HG03378 (cell line): ENCODE results near the gene RTF2.
"Not testable (repeated sequence)": the region's sequence is repeated elsewhere in the genome, so short reads cannot be mapped to it uniquely, and the experiment has no call there.

ENCODE experiments used
- ATAC-seq: cut with Tn5 transposase; IDR thresholded peaks from one replicate; pipeline ENCODE4 v1.9.1; 2021; ENCODE audit warnings: mild to moderate bottlenecking, moderate library complexity; ENCODE audit not compliant: unreplicated experiment

The RTF2 gene

DNA sequence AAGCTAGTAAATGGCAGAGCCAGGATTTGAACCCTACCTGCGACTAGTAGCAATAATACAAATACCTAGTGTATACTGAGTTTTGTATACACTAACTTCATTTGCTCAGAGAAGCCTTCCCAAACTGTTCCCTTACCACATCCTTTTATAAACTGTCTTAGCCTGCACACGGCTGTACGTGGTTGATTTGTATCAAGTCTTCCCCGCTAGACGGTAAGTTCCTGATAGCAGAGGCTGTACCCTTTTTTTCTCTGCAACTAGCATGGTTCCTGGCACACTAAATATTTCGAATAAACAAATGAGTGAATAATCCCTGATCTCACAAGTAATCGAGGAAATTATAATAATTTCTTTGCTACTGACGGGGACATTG, 636 bp downstream of the RTF2 start:
- ATAC-seq: no peak

DNA sequence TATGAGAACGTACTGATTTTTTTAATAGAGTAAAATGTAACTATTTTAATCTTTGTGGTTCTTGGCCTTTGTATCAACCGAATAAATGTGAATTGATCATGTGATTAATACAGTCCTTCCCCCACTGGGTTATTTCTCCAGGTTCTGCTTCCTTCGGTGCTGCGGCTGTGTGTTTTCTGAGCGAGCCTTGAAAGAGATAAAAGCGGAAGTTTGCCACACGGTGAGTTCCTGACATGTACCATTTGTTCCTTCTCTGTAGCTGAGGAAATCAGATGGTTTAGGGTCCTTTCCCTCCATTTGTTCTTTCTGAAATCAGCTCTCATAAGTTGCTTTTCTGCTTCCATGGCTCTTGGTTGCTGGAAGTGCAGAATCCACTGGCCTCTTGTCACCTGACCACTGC, 15.5 kb downstream of the RTF2 start:
- no peak for ATAC-seq

DNA sequence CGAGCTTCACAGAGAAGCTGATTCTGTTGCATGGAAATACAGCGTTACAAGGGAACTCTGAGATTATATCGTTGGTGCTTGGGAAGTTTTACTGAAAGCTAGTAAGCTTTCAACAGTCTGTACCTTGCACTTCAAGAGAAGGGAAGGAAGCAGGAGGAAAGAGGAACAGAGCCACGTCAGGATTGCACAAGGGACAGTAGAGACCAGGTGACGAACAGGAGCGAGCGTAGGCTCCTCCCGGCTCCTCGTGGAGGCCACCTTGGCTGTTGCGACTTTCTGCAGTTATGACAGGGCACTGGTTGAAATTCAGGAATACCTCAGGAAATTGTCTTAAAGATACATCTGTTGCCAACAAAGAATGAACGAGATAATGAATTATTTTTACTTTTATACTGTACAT, 18.8 kb downstream of the RTF2 start:
- ATAC-seq: no peak

DNA sequence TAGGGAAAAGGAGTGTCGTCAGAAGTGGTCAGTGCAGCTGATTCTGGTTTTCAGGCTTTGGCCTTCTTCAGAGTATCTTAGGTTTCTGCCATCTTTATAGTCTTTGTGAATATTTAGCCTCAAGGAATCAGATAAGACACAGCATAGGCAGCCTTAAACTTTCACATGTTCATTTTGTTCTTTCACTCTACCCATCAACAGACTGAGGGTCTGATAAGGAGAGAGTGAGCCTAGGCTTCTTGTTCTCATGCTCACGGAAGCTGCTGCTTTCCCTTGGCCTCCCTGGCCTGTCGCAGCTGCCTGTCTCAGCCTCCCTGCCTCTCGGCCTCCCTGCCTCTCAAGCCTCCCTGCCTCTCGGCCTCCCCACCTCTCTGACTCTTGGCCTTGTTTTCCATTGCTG, 20.1 kb downstream of the RTF2 start:
- no peak for ATAC-seq

DNA sequence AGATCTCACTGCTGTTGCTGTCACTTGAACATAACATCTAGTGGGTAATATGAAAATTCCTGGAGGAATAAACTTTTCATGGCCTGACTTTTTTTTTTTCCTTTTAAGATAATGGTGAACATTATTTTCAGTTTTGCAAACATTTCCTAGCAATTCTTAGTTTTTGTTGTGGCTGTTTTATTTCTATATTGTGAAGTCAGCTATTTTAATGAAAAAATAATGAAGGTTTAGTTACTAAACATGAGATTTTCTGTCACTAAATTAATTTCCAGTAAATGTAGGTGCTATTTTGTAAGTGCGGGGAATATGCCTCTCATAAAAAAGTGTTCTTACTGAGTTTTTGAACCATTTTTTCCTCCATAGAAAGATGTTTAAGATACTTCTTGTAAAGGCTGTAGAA, 32.7 kb downstream of the RTF2 start:
- no peak for ATAC-seq

DNA sequence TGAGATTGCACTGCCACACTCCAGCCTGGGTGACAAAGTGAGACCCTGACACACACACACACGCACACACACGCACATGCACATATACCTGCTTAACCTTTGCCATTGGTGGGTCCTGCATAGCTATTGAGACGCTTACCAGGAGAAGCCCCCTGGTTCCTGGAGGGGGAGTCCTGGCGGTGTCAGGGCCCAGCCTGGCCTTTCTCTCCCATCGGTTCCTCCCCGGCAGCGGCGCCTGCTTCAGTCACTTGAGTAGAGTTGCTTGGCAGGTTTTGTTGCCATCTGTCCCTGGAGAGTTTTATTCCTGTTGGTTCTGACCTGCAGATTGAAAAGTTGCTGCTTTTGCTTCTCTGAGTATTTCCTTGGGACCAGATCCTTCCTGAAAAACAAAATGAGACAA, 35.5 kb downstream of the RTF2 start:
- no peak for ATAC-seq

DNA sequence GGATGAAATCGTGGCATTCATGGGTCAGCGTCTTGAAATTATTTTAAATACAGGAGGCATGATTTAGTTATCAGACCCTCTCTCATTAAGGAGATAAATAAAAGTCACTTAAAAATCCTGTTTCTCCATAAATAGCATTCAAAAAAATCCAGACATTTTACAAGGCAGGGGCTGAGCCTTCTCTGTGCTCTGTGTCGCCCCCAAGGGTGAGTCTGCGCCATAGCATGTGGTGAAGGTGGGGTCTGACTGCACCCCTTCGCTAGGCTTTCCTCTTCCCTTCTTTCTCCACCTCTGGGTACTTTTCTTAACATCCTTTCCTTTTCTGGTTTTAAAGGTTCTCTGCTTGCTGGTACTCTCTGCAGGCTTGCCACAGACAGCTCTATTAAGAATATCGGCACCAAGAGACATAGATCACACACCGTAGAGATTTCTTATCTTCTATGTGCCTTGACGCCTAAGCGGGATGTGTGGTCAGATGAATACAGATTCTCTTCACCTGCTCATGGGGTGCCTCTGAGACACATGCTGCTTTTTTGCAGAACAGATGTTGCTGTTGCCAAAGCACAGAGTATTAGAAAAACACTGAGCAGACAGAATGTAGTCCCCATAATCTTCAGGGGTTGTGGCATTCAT, 36.1 kb downstream of the RTF2 start:
- ATAC-seq: no peak

DNA sequence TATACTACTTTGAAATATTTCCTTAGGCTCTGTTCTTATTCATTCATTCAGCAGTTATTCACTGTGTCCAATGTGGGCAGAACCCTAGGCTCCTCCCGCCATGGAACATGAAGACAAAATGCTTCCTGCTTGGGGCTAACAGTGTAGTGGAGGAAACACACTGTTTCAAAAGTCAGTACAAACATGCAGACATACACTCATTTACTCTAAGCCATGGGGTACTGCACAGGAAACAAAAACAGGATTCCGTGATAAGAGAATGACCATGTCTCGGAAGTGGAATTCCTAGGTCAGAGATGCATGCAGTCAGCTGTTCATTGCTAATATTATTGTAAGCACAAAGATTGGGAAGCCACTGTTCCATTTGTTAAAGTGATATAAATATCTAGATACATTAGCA, 37.7 kb downstream of the RTF2 start:
- no peak for ATAC-seq

DNA sequence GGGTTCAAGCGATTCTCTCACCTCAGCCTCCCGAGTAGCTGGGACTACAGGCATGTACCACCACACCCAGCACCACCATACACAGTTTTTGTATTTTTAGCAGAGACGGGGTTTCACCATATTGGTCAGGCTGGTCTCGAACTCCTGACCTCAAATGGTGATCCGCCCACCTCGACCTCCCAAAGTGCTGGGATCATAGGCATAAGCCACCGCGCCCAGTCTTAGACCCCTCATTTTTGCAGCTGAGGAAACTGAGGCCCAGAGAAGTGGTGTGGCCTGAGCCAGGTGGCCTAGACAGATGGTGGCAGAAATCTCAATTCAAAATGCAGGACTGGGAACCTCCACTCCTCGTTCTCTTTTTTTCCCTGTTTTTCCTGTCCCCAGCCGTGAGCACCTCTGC, 43.5 kb downstream of the RTF2 start:
- no peak for ATAC-seq

DNA sequence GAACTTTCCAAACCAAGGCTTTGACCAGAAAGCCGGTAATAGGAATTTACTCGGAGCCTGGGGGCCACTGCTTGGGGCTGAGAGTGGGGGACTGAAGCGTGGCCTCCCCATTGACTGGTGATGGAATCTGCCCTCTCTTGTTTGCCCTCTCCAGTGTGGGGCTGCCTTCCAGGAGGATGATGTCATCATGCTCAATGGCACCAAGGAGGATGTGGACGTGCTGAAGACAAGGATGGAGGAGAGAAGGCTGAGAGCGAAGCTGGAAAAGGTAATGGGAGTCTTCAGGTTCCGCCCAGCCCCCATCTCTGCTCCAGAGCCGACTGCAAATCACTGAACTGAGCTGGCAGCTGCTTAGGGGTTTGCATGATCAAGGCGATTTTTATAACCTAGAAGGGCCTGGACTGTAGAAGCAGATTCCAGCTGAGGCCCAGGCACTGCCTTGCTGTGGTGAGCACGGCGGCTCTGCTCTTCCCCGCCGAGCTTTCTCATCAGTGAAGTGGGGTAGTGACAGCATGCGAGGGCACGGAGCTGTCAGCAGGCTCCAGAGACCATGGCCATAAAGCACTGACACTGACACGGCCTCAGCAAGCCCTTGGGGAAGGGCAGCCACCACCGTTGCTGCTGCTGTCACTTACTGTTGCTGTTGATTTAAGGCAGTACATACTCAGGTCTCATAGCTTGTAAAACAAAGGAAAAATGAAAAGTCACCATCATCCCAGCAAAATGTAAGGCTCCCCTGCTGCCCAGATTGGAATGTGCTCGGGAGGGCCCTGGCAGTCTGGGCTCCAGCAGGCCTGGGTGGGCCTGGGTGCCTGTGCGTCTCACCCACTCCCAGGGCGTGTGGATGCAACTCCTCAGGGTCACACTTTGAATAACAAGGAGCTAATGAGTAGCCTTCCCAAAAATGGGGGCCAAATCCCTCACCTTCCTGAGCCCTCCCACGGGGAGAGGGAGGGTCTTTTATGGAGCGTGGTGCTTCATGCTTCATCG, 45.0 kb downstream of the RTF2 start:
- ATAC-seq: no peak

DNA sequence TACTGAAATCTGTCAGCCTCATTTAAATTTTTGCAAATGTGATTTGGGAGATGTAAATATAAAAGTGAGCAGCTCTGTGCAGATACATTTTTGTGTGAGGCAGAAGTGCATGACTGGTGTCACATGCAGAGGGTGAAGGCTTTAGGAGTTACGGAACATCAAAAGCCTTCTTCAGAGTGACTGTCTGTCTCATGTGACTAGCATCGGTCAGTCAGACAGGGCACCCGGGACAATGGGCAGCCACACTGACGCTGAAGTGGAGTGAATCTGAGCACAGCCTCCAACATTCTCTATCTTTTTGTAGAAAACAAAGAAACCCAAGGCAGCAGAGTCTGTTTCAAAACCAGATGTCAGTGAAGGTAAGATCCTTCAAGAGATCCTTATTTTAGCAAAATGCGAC, 48.2 kb downstream of the RTF2 start:
- ATAC-seq: no peak

DNA sequence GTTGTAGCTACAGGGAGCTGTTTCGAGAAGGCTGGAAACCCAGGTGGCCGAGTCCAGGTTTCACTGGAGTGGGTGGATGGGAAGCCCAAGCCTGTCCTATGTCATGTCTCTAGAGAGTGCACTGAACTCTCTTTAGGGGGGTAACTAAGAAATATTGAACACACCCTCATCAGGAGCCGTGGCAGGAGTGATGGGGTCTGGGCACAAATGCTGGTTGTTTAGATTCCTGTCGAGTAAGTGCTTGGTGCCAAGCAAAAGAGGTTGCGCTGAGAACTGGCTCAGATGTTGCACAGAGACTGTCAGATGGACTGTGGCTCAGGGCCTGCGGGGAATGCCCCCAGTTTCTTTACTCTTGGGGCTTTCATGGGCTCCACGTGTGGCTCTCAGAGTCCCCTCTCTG, 48.8 kb downstream of the RTF2 start:
- no peak for ATAC-seq

DNA sequence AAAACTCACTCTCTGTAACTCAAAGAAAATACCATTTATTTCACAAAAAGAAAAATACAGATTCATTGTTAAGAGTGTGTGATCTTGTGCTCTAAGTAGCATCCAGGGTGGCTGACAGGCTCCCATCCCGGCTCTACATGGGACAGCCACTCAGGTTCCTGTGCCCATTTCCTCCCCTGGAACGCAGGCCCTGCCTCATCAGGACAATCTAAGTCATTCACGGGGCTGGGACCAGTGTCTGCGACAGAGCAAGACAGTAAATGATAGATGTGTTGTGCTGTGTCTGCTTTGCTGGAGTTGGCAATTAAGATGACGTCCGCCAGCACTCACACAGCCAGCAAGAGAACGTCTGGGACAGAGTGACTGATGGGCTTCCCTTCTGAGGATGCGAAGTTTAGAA, 49.2 kb downstream of the RTF2 start:
- no peak for ATAC-seq

DNA sequence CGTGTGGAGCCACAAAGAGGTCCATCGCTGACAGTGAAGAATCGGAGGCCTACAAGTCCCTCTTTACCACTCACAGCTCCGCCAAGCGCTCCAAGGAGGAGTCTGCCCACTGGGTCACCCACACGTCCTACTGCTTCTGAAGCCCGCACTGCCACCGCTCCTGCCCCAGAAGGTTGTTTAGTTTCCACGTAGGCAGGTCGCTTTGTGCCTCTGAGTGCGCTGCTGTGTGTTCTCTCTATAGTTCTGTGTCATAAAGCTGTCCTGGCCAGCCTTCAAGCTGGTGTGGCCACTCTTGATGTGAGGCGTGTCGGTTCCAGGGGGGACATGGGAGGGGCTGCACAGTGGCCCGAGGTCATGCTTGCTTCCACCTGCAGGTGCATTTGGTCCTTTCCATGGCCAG, 49.7 kb downstream of the RTF2 start:
- ATAC-seq: no peak

DNA sequence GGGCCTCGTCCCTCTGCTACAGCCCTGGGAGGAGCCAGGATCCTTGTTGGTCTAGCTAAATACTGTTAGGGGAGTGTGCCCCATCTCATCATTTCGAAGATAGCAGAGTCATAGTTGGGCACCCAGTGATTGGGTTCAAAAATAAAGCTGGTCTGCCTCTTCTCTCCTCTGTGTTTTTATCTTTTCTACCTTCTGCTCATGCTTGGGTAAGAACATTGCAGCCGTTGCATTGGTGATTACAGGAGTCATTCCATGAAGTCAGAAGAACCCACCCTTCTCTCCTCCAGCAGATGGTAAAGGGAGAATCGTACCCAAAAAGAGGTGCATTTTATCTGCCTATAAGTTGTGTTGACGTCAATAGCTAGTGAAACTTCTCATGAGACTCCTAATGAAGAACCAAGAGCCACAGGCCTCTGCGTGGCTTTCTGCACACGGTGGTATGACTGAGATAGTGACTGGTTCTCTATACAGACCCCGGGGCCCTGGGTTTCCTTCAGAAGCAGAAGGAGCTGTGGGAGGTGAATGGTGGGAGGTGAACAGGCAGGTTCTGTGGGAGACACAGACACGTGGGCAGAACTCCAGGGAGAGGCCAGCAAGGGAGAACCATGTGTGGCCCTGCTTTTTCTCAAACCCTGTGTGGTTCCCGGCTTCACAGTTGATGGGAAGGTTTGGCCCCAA, 50.4 kb downstream of the RTF2 start:
- no peak for ATAC-seq

DNA sequence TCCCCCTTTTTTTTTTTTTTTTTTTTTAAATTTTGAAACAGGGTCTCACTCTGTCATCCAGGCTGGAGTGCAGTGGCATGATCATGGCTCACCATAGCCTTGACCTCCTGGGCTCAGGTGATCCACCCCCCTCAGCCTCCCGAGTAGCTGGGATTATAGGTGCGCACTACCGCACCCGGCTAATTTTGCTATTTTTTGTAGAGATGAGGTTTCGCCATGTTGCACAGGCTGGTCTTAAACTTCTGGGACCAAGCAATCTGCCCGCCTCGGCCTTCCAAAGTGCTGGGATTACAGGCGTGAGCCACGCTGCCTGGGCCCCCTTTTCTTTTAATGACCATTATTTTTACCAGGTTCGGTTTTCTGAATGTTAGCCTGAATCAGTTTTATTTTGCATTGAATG, 51.1 kb downstream of the RTF2 start:
- no peak for ATAC-seq

DNA sequence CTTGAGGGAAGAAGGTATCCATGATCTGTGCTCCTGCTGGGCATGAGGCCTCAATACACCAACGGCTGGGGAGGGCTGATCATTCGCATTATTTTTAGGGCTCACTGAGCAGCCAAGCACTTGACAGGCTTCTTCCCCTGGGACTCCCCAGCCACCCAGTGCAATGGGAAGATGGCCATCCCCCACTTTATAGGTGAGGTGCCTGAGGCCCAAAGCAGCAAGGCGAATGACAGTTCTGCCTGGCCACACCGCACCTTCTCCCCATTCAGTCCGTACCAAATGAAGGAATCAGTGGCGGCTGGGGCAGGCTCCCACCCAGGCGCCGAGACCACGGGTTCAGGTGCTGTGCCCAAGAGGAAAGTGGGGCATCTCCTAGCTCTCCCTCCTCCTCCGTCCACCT, 51.8 kb downstream of the RTF2 start:
- no peak for ATAC-seq

DNA sequence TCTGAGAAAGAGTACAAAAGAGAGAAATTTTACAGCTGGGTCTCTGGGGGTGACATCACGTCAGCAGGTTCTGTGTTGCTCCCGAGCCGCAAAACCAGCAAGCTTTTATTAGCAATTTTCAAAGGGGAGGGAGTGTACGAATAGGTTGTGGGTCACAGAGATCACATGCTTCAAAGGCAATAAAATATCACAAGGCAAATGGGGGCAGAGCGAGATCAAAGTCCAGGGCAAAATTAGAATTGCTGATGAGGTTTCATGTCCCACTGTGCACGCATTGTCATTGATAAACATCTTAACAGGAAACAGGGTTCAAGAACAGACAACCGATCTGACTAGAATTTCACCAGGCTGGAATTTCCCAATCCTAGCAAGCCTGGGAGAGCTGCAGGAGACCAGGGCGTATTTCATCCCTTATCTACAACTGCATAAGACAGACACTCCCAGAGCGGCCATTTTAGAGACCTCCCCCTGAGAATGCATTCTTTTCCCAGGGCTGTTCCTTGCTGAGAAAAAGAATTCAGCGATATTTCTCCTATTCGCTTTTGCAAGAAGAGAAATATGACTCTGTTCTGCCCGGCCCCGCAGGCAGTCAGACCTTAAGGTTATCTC, 52.4 kb downstream of the RTF2 start:
- not testable (repeated sequence) for ATAC-seq

DNA sequence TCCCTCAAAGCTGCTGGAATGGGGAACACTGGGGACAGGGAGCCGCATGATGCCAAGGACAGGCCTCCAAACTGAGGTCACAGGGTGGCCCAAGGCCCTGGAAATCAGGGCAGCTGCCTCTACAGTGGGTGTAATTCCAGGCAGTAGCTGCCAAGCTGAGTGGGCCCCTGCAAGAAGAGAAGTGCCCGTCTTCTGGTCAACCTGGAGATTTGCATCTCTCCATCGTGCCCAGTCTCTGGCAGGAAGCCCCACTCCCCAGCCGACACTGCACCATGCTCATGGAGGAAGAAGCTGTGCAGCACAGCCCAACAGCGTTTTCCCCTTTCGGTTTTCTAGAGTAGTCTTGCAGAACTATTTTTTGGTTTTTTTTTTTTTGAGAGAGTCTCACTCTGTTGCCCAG, 53.9 kb downstream of the RTF2 start:
- ATAC-seq: no peak

DNA sequence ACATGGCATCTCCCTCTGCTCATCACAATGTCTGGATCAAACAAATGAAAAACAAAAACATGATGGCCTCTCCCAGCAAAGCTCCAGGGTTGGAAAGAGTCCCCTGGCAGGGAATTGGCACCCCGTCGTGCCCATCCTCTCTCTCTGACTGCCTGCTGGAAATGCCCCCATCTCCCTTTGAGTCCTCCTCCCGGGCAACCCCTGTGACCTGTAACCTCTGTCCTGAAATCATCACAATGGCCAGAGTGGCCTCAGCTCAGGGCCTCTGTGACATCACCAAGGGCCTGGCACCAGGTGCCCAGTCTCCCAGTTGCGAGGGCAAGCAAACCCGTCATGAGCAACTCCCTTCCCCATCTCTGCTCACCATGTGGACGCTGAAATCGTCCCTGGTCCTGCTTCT, 56.0 kb downstream of the RTF2 start, which contains the start of gene FAM209A:
FAM209A (plus strand) TSS at position 301 of the 400 bp plus-strand sequence; CDS start at position 366, 65 bp downstream.
- ATAC-seq: not testable (repeated sequence)

DNA sequence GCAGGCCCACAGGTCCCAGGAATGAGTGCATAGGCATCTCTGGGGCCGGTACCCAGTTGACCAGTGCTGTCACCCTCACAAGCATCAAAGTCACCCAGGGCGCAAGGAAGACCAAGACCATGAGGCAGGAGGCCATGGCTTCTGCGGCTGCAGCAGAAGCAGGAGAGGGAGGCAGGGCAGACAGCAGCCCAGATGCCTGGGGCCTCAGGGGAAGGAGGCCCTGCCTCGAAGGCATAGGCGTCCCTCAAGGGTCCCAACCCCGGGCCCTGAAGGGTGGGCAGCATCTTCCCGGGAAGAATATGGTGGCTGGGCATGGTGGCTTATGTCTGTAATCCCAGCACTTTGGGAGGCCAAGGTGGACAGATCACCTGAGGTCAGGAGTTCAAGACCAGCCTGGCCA, 59.1 kb downstream of the RTF2 start:
- ATAC-seq: no peak
